Measurements from ENCODE around the gene LMBR1.
A peak's percentile ranks its signal among the peaks of the same experiment; 100 is the strongest.
"Not testable (repeated sequence)": the region's sequence is repeated elsewhere in the genome, so short reads cannot be mapped to it uniquely, and the experiment has no call there.

The LMBR1 gene

GRCh38 chr7:156903232-156903909 is 10.4 kb upstream of the LMBR1 start:
- DNase-seq = no peak

GRCh38 chr7:156900093-156900492 is 7.1 kb upstream of the LMBR1 start:
- not testable (repeated sequence) for DNase-seq

- DNase-seq = no peak
Measured at GRCh38 chr7:156898938-156899337, 6.0 kb upstream of the LMBR1 start.

GRCh38 chr7:156897673-156898072 is 4.7 kb upstream of the LMBR1 start:
- no peak for DNase-seq

- DNase-seq = no peak
Measured at GRCh38 chr7:156896388-156897022, 3.5 kb upstream of the LMBR1 start.

GRCh38 chr7:156895024-156895780 is 2.2 kb upstream of the LMBR1 start:
- no peak for DNase-seq

GRCh38 chr7:156892081-156892800 is 742 bp downstream of the LMBR1 start:
- DNase-seq = peak; percentile 51 to 65

GRCh38 chr7:156889746-156890145 is 3.2 kb downstream of the LMBR1 start:
- no peak for DNase-seq

GRCh38 chr7:156889089-156889488 is 3.9 kb downstream of the LMBR1 start:
- DNase-seq = no peak

- DNase-seq = no peak
Measured at GRCh38 chr7:156886020-156886795, 6.8 kb downstream of the LMBR1 start.

GRCh38 chr7:156881679-156882078 is 11.3 kb downstream of the LMBR1 start:
- no peak for DNase-seq

GRCh38 chr7:156875766-156876165 is 17.2 kb downstream of the LMBR1 start:
- no peak for DNase-seq

GRCh38 chr7:156868363-156868762 is 24.6 kb downstream of the LMBR1 start:
- DNase-seq = not testable (repeated sequence)

- no peak for DNase-seq
Measured at GRCh38 chr7:156865493-156865892, 27.5 kb downstream of the LMBR1 start.

GRCh38 chr7:156862022-156862421 is 31.0 kb downstream of the LMBR1 start:
- not testable (repeated sequence) for DNase-seq

- no peak for DNase-seq
Measured at GRCh38 chr7:156861212-156861611, 31.8 kb downstream of the LMBR1 start.

- not testable (repeated sequence) for DNase-seq
Measured at GRCh38 chr7:156860099-156860498, 32.9 kb downstream of the LMBR1 start.

GRCh38 chr7:156858523-156858922 is 34.5 kb downstream of the LMBR1 start:
- DNase-seq = no peak

- no peak for DNase-seq
Measured at GRCh38 chr7:156857757-156858156, 35.2 kb downstream of the LMBR1 start.

- DNase-seq = no peak
Measured at GRCh38 chr7:156854654-156855053, 38.3 kb downstream of the LMBR1 start.

GRCh38 chr7:156848979-156849378 is 44.0 kb downstream of the LMBR1 start:
- no peak for DNase-seq

- DNase-seq = no peak
Measured at GRCh38 chr7:156845379-156846101, 47.4 kb downstream of the LMBR1 start.

Measured in NCI-H1930 (cell line).